ENCODE data around the gene AMFR.

DNA sequence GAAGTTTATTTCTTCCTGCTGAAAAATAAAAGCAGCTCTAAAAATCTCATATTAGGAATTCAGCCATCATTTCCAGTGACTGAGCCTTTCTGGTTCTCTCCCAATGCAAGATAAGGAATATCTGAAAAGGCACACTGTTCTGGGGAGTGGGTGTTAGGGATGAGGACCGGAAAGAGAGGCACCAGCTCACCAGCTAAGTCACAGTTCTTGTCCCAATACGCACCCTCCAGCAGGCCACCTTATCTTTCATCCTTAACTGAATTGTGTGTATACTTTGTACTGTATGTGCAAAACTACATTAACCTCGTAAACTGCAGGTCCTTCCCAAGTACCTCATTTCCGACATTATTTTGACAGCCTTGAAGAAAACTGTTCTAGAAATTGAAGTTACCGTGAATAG is 11.0 kb downstream of the AMFR start:
- TF ChIP-seq, protein P1, sequence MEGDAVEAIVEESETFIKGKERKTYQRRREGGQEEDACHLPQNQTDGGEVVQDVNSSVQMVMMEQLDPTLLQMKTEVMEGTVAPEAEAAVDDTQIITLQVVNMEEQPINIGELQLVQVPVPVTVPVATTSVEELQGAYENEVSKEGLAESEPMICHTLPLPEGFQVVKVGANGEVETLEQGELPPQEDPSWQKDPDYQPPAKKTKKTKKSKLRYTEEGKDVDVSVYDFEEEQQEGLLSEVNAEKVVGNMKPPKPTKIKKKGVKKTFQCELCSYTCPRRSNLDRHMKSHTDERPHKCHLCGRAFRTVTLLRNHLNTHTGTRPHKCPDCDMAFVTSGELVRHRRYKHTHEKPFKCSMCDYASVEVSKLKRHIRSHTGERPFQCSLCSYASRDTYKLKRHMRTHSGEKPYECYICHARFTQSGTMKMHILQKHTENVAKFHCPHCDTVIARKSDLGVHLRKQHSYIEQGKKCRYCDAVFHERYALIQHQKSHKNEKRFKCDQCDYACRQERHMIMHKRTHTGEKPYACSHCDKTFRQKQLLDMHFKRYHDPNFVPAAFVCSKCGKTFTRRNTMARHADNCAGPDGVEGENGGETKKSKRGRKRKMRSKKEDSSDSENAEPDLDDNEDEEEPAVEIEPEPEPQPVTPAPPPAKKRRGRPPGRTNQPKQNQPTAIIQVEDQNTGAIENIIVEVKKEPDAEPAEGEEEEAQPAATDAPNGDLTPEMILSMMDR (IDR thresholded peaks at IDR 0.05) = no peak
- no peak for TF ChIP-seq ZFX (IDR thresholded peaks at IDR 0.05; ENCODE audit: borderline replicate concordance)

Measured in 22Rv1 (cell line).